AG04450 (cell line): ENCODE data around the gene RBM34. TPM values are rescaled to one million over a fixed set of nuclear protein-coding genes. Genes with fewer than 3 reads are reported as not detected.
A peak's percentile ranks its signal among the peaks of the same experiment; 100 is the strongest.
"Not testable (repeated sequence)": the region's sequence is repeated elsewhere in the genome, so short reads cannot be mapped to it uniquely, and the experiment has no call there.

Source experiments
- CTCF ChIA-PET: fragments of 300-600, 350-600 bp; formaldehyde crosslinking; extraction: SDS; loops from one replicate; lab custom pipeline; 2022; ENCODE audit warnings: antibody characterized with exemption, inconsistent platforms; lab: Charles Lee
- POLR2A ChIA-PET: fragments of 350-600 bp; formaldehyde crosslinking; extraction: SDS; loops from one replicate; lab custom pipeline; 2021; ENCODE audit warnings: antibody characterized with exemption, inconsistent platforms; lab: Yijun Ruan, JAX
- DNase-seq: peaks from one replicate; pipeline ENCODE4 v3.0.0-alpha.2; 2011; ENCODE audit warnings: low read depth, low spot score
- H3K27ac ChIP-seq: one replicate; pipeline ENCODE4 v1.5.1; 2012; ENCODE audit warnings: low read depth, low read length, control low read depth
- H3K27me3 ChIP-seq: one replicate; pipeline ENCODE4 v1.6.0; 2012; ENCODE audit warnings: low read length; ENCODE audit not compliant: control insufficient read depth, insufficient read depth
- H3K4me3 ChIP-seq: 2 replicates; pipeline ENCODE4 v1.5.1; 2011; ENCODE audit warnings: mild to moderate bottlenecking, low read depth, low read length, control low read depth
- H3K9me3 ChIP-seq: 2 replicates; pipeline ENCODE4 v1.5.1; 2012; ENCODE audit warnings: low read length; ENCODE audit not compliant: control insufficient read depth, insufficient read depth
- CTCF ChIP-seq: IDR thresholded peaks from 2 replicates; pipeline ENCODE4 v1.5.1; 2011; ENCODE audit warnings: low read depth, low read length, control low read depth, inconsistent platforms
- polyA plus RNA-seq: library from polyadenylated mRNA; depleted of rRNA; stranded (reverse); fragments of >200 nt; gene quantifications from 2 replicates; pipeline ENCODE4 v1.2.3, GENCODE V29; 2011

Gene RBM34
- polyA plus RNA-seq, 1 experiment: 47.0 TPM

GRCh38 chr1:235161685-235162327, 756 bp upstream of the RBM34 start:
- ChIA-PET POLR2A (interaction anchor here (0.6 to 1.3 kb wide), 4 partner anchors 12 to 811 kb away, joined by 3 to 6 read pairs (median 4); no protein-coding TSS in a partner anchor), CTCF (interaction anchor here (3.2 kb wide), 1 partner anchor 254 kb away, joined by 16 read pairs; no protein-coding TSS in a partner anchor)

GRCh38 chr1:235160383-235160956, 580 bp downstream of the RBM34 start:
- no peaks in the 10 kb centered on the region for H3K27me3 ChIP-seq
- POLR2A ChIA-PET: interaction anchor here (0.6 to 1.3 kb wide), 6 partner anchors 8 to 812 kb away, joined by 3 to 6 read pairs (median 4); no protein-coding TSS in a partner anchor
- no peak for TF ChIP-seq CTCF
- H3K27ac ChIP-seq: peak overlapping the region; percentile 82
- H3K4me3 ChIP-seq: peak overlapping the region; percentile 97
- DNase-seq: peak; percentile 18
- H3K9me3 ChIP-seq: no peaks in the 10 kb centered on the region
- CTCF ChIA-PET: interaction anchor here (0.6 to 3.2 kb wide), 3 partner anchors 15 to 673 kb away, joined by 3 to 16 read pairs (median 3); no protein-coding TSS in a partner anchor

More at GRCh38 chr1:235161685-235162327, 756 bp upstream of the RBM34 start:
- TF ChIP-seq CTCF: no peak
- H3K4me3 ChIP-seq: peak overlapping the region; percentile 97
- peak overlapping the region; percentile 82 for H3K27ac ChIP-seq
- no peaks in the 10 kb centered on the region for H3K27me3 ChIP-seq
- H3K9me3 ChIP-seq: no peaks in the 10 kb centered on the region
- no peak for DNase-seq

- POLR2A ChIA-PET, H3K9me3 ChIP-seq, H3K27me3 ChIP-seq, H3K27ac ChIP-seq, DNase-seq: not testable (repeated sequence)
- H3K4me3 ChIP-seq: peak overlapping the region; percentile 97
- CTCF ChIA-PET: interaction anchor here (3.2 kb wide), 1 partner anchor 256 kb away, joined by 16 read pairs; no protein-coding TSS in a partner anchor
These were observed 1.1 kb downstream of the RBM34 start for GRCh38 chr1:235159930-235160329.

- POLR2A ChIA-PET: not testable (repeated sequence)
- CTCF ChIA-PET: interaction anchor here (0.6 to 3.2 kb wide), 5 partner anchors 40 to 263 kb away, joined by 3 to 16 read pairs (median 4); no protein-coding TSS in a partner anchor
These were observed 1.8 kb downstream of the RBM34 start for GRCh38 chr1:235159284-235159683.

GRCh38 chr1:235158680-235159079, 2.4 kb downstream of the RBM34 start:
- H3K27ac ChIP-seq: no peak overlapping the region
- TF ChIP-seq CTCF: no peak
- no peak for DNase-seq
- ChIA-PET POLR2A (no interaction called here), CTCF (interaction anchor here (0.6 to 3.2 kb wide), 3 partner anchors 40 to 258 kb away, joined by 3 to 16 read pairs (median 4); no protein-coding TSS in a partner anchor)
- H3K27me3 ChIP-seq: no peaks in the 10 kb centered on the region
- no peaks in the 10 kb centered on the region for H3K9me3 ChIP-seq
- H3K4me3 ChIP-seq: no peak overlapping the region

More at GRCh38 chr1:235159284-235159683, 1.8 kb downstream of the RBM34 start:
- not testable (repeated sequence) for H3K27me3 ChIP-seq, H3K9me3 ChIP-seq, H3K27ac ChIP-seq, H3K4me3 ChIP-seq, DNase-seq
